ENCODE measurements around the gene ZSWIM2.
"Not testable (repeated sequence)": the region's sequence is repeated elsewhere in the genome, so short reads cannot be mapped to it uniquely, and the experiment has no call there.

The ZSWIM2 gene

GRCh38 chr2:186841940-186842339 lies 7.0 kb downstream of the ZSWIM2 start:
- DNase-seq (ENCODE audit: low read depth in 2 of 2), result no peak

- no peak for DNase-seq (ENCODE audit: low read depth in 2 of 2)
Measured at GRCh38 chr2:186835628-186836027, 13.3 kb downstream of the ZSWIM2 start.

GRCh38 chr2:186827862-186828492 lies 21.0 kb downstream of the ZSWIM2 start:
- DNase-seq (ENCODE audit: low read depth in 2 of 2), result no peak

- no peak for DNase-seq (ENCODE audit: low read depth in 2 of 2)
Measured at GRCh38 chr2:186827411-186827810, 21.6 kb downstream of the ZSWIM2 start.

DNA sequence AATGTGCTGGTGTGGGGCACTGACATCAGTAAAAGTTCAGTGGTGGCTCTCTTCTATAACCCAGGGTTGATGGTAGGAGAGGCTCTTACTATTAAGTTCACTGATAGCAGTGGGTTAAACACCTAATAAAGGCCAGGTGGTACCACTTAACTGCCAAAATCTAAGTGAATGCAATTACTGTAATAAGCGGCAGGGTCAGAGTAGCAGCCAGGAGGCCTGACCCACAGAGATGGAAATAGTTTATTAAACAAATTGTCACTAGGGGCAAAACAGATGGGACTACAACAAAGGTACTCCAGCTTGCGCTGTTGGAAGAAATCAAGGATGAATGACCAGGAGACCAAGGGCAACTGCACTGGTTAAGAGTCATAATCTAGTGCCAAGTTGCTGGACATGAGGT lies 26.6 kb downstream of the ZSWIM2 start:
- DNase-seq (ENCODE audit: low read depth in 2 of 2), result no peak

DNA sequence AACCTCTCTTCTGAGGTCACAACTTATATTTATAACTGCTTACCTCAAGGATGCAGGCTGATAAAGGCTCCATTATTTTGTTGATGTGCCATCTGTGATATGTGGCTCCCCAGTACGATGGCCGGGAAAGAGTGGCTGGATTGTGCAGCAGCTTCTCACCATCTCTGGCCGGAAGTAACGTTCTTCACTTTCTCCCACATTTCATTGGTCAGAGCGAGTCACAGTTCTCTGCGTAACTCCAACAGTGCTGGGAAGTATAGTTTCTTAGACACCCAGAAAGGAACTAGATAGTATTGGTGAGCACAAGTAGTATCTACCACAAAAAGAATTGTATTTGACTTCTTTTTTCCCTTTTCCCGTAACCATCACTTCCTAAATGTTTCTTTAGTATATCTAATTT lies 28.7 kb downstream of the ZSWIM2 start:
- no peak for DNase-seq (ENCODE audit: low read depth in 2 of 2)

- DNase-seq (ENCODE audit: low read depth in 2 of 2), result not testable (repeated sequence)
Measured at GRCh38 chr2:186811760-186812159, 37.2 kb downstream of the ZSWIM2 start.

DNA sequence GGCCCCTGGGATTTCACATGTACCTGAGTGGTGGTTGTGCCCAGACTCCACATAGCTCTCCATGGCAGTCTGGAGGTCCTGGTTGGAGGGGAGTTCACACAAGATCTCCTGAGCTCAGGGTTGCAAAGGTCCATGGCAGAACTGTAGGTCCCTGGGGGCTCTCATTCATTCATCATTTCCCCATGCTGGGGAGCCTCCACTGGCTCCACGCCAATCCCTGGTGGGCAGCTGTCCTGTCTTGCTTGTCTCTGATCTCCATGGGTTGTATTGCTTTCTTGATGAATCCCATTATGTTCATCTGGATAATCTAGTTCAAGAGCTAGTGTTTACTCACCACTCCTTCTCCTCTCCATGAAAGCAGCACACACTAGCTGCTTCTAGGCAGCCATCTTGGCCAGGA lies 42.4 kb downstream of the ZSWIM2 start:
- DNase-seq (ENCODE audit: low read depth in 2 of 2), result no peak

DNA sequence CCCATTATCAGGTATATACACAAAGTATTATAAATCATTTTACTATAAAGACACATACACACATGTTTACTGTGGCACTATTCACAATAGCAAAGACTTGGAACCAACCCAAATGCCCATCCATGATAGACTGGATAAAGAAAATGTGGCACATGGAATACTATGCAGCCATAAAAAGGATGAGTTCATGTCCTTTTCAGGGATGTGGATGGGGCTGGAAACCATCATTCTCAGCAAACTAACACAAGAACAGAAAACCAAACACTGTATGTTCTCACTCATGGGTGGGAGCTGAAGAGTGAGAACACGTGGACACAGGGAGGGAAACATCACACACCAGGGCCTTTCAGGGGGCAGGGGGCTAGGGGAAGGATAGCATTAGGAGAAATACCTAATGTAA lies 50.4 kb downstream of the ZSWIM2 start:
- not testable (repeated sequence) for DNase-seq (ENCODE audit: low read depth in 2 of 2)

DNA sequence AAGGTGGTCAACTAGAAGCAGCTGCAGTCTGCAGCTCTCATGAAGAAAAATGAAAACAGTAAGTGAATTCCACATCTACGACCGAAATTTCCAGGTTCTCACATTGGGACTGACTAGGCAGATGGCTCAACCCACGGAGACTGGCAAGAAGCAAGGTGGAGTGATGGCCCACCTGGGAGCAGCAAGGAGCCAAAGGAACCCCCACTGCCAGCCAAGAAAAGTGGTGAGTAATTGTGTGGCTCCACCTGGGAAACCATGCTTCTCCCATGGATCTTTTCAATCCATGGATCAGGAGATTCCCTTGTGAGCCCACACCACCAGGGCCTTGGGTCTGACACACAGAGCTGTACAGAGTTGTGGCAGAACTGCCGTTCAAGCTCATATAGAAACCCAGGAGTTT lies 64.0 kb downstream of the ZSWIM2 start:
- no peak for DNase-seq (ENCODE audit: low read depth in 2 of 2)

- DNase-seq (ENCODE audit: low read depth in 2 of 2), result no peak
Measured at GRCh38 chr2:186783254-186783653, 65.7 kb downstream of the ZSWIM2 start.

DNA sequence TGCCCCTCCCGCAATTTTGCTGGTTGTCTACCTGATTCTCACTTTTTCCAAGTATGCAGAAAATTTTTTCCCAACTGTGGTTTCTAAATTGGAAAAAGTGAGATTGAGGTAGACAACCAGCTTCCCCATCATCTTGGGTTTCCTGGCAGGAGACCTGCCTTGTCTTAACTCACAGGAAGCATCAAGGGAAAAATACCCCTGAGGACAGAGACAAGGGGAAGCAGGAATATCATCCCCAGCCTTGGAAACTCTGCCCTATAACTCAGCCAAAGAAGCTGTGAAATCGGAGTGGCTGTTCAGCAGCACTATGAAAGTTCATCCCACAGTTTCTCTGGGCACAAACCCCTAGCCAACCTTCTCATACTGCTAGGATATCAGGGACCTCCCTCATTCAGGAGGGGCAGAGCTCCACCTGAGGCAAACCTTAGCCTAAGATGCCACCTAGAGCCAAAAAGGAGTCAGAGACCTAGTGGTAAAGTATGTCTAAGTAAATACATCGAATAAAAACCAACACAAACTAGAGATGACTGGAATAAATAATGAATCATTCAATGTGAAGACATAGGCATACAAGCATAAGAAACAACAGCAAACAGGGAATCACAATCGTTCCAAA lies 68.2 kb downstream of the ZSWIM2 start:
- no peak for DNase-seq (ENCODE audit: low read depth in 2 of 2)

All from stimulated activated CD8-positive, alpha-beta memory T cell treated with anti-CD3 and anti-CD28 coated beads, Interleukin-7, amount 100 ng/mL, for 4 hours (primary cell).